Measurements from ENCODE around the gene ACSS2. TPM values are rescaled to one million over a fixed set of nuclear protein-coding genes. Genes with fewer than 3 reads are reported as not detected.

The ACSS2 gene
- total and polyA plus RNA-seq, 8 donors: 12.2 to 42.5 (median 21.3) TPM

DNA sequence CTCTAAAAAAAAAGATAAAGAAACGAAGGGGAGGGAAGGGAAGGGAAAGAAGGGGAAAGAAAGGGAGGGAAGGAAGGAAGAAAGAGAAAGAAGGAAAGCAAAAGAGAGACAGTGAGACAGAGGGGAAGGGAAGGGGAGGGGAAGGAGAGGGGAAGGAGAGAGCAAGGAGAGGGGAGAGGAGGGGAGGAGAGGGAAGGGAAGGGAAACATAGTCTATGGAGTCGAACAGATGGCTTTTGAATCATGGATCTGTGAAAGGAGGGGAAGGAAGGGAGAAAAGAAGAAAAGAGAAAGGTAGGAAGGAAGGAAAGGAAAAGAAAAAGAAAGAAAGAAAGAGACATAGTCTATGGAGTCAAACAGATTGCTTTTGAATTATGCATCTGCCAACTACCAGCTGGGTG, 34.3 kb upstream of the ACSS2 start:
- no peak for DNase-seq
- no peak overlapping the region for H3K27ac ChIP-seq
- H3K27me3 ChIP-seq: no peaks in the 10 kb centered on the region
- no peak overlapping the region for H3K4me3 ChIP-seq
- H3K9me3 ChIP-seq: no peaks in the 10 kb centered on the region
- intact Hi-C loops (cut with DNase I): loop anchor here in 1 of 3 donors (10.0 kb wide), 1 partner anchor 433 kb away; the partner anchor contains the start of gene MMP24OS
- no peaks in the 10 kb centered on the region for H3K4me1 ChIP-seq
- ATAC-seq: no peak
- TF ChIP-seq, protein P1, sequence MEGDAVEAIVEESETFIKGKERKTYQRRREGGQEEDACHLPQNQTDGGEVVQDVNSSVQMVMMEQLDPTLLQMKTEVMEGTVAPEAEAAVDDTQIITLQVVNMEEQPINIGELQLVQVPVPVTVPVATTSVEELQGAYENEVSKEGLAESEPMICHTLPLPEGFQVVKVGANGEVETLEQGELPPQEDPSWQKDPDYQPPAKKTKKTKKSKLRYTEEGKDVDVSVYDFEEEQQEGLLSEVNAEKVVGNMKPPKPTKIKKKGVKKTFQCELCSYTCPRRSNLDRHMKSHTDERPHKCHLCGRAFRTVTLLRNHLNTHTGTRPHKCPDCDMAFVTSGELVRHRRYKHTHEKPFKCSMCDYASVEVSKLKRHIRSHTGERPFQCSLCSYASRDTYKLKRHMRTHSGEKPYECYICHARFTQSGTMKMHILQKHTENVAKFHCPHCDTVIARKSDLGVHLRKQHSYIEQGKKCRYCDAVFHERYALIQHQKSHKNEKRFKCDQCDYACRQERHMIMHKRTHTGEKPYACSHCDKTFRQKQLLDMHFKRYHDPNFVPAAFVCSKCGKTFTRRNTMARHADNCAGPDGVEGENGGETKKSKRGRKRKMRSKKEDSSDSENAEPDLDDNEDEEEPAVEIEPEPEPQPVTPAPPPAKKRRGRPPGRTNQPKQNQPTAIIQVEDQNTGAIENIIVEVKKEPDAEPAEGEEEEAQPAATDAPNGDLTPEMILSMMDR (IDR thresholded peaks at IDR 0.05): no peak
- 52 to 54% methylated on average over 2 of the region's 2 CpGs for WGBS, 2 donors
- H3K36me3 ChIP-seq: no peaks in the 10 kb centered on the region
- FAIRE-seq: no peak

DNA sequence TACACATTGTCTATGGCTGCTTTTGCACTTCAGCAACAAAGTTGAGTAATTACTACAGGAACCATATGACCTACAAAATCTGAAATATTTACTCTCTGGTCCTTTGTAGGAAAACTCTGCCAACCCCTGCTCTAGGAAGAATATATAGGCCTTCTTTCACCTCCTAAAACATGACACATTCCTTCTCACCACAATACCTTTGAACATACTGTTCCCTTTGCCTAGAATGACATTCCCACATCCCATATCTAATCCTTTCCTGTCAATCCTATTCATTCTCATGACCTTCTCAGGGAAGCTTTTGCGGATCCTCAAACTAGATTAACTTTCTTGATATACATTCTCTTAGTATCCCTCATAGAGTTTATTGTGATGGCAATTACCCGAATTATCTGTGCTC, 33.0 kb upstream of the ACSS2 start:
- TF ChIP-seq, protein P1 (IDR thresholded peaks at IDR 0.05): no peak
- no peaks in the 10 kb centered on the region for H3K36me3 ChIP-seq
- H3K9me3 ChIP-seq: no peaks in the 10 kb centered on the region
- no peak for ATAC-seq
- FAIRE-seq: no peak
- H3K27ac ChIP-seq: no peak overlapping the region
- no peaks in the 10 kb centered on the region for H3K27me3 ChIP-seq
- intact Hi-C loops (cut with DNase I): loop anchor here in 1 of 3 donors (10.0 kb wide), 1 partner anchor 431 kb away; the partner anchor contains the start of gene MMP24OS
- H3K4me1 ChIP-seq: no peaks in the 10 kb centered on the region
- H3K4me3 ChIP-seq: no peak overlapping the region
- DNase-seq: no peak
- WGBS, 2 donors: 80 to 89% methylated on average over 2 of the region's 2 CpGs

DNA sequence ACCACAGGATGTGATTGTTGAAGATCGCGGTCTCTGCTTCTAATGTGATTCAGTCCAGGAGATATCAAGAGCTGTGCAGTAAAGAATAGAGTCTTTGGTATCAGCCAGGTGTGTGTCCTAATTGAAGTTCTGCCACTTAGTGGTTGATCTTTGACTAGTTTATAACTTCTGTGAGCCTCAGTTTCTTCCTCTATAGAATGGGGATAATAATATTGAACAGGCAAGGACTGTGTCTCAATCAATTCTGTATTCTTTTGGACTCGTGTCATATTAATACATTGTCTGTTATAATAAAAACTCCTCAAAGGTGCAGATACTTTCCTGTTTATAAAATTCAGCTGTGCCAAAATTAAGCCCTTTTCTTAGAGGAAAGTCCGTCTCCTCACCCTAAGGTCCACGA, 27.8 kb upstream of the ACSS2 start:
- 95% methylated on average over 5 of the region's 5 CpGs for WGBS, 2 donors
- ATAC-seq: no peak

DNA sequence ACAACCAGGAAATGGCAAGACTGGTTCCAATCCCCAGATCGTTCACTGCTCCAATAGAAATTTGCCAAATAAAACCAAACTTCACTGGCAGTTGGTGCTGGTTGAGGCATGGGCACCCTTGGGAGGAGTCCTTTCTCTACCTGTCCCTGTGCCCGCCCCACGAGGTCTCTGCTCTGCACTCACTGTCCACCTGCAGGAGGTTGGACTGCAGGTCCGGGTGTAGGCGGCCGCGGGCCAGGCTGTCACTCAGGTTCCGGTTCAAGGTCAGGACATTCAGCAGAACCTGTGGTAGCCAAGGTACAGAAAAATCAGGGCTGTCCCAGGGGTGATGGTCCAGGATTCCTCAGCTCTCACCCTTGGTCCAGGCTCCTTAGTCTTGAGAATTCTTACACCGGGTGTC, 26.6 kb upstream of the ACSS2 start:
- FAIRE-seq: no peak
- peaks cover 0 to 13% (median 0%) of the 10 kb centered on the region in 3 donors for H3K36me3 ChIP-seq
- 72 to 77% methylated on average over 9 of the region's 9 CpGs for WGBS, 2 donors

More for the DNA sequence above, 27.8 kb upstream of the ACSS2 start:
- Histone ChIP-seq H3K36me3 (peaks cover 0 to 13% (median 0%) of the 10 kb centered on the region in 3 donors), H3K4me3 (no peak overlapping the region), H3K27me3 (no peaks in the 10 kb centered on the region), H3K9me3 (no peaks in the 10 kb centered on the region), H3K4me1 (no peaks in the 10 kb centered on the region), H3K27ac (no peak overlapping the region)
- intact Hi-C loops (cut with DNase I): loop anchor here in 1 of 3 donors (10.0 kb wide), 1 partner anchor 426 kb away; the partner anchor contains the start of gene MMP24OS
- FAIRE-seq (no peak), DNase-seq (no peak)
- TF ChIP-seq, protein P1 (IDR thresholded peaks at IDR 0.05): no peak

DNA sequence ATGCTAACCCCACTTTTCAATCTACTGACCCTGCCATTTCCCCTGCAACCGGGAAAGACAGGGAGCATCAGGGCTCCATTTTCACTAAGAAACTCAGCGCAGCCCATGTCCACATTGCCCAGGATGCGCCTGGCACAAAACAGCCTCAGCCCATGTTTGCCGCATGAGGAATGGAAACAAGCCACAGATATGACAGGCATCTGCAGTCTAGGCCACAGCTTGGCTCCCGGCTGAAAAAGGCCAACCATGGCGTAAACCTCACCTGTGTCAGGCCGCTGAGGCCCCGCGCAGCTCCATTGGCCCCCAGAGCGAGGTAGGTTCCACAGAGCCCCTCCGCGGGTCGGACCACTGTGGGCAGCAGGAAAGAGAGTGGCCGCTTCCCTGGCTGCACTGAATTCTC, 25.4 kb upstream of the ACSS2 start:
- no peaks in the 10 kb centered on the region for H3K9me3 ChIP-seq
- H3K36me3 ChIP-seq: peaks cover 0 to 17% (median 0%) of the 10 kb centered on the region in 3 donors
- ATAC-seq (no peak), FAIRE-seq (no peak), DNase-seq (peak in 1 of 6 donors; percentile 45)
- intact Hi-C loops (cut with DNase I): no loop called here
- H3K27ac ChIP-seq: no peak overlapping the region
- WGBS, 2 donors: 95 to 99% methylated on average over 14 of the region's 14 CpGs
- TF ChIP-seq, protein P1 (IDR thresholded peaks at IDR 0.05): no peak
- no peak overlapping the region for H3K4me3 ChIP-seq
- no peaks in the 10 kb centered on the region for H3K27me3 ChIP-seq
- no peaks in the 10 kb centered on the region for H3K4me1 ChIP-seq

More for the DNA sequence above, 26.6 kb upstream of the ACSS2 start:
- no peak for ATAC-seq
- no peak overlapping the region for H3K4me3 ChIP-seq
- DNase-seq: no peak
- TF ChIP-seq, protein P1 (IDR thresholded peaks at IDR 0.05): no peak
- no peak overlapping the region for H3K27ac ChIP-seq
- no peaks in the 10 kb centered on the region for H3K4me1 ChIP-seq
- H3K9me3 ChIP-seq: no peaks in the 10 kb centered on the region
- intact Hi-C loops (cut with DNase I): loop anchor here in 1 of 3 donors (10.0 kb wide), 1 partner anchor 425 kb away; the partner anchor contains the start of gene MMP24OS
- no peaks in the 10 kb centered on the region for H3K27me3 ChIP-seq
